ENCODE measurements around the gene FBXW4.

Gene FBXW4

GRCh38 chr10:101694674-101695403, at the start of gene FBXW4:
Gene FBXW4, minus strand, starts transcription at chr10:101695170. Its CDS starts 65 bp downstream, at chr10:101695105.
- peak within 1 kb of the TSS; percentile 92 to 100 (median 99) for H3K27ac ChIP-seq
- H3K4me3 ChIP-seq = peak within 1 kb of the TSS; percentile 47 to 88 (median 72)

- Histone ChIP-seq H3K4me3 (no peak overlapping the region), H3K27ac (no peak overlapping the region)
These were observed 49.3 kb upstream of the FBXW4 start for GRCh38 chr10:101744267-101744666.

GRCh38 chr10:101741938-101742337, 47.0 kb upstream of the FBXW4 start:
- Histone ChIP-seq H3K4me3 (no peak overlapping the region), H3K27ac (no peak overlapping the region)

GRCh38 chr10:101736666-101737065, 41.7 kb upstream of the FBXW4 start:
- Histone ChIP-seq H3K27ac (no peak overlapping the region), H3K4me3 (no peak overlapping the region)

- Histone ChIP-seq H3K4me3 (no peak overlapping the region), H3K27ac (no peak overlapping the region)
These were observed 37.1 kb upstream of the FBXW4 start for GRCh38 chr10:101732096-101732495.

- H3K27ac ChIP-seq = no peak overlapping the region
These were observed 31.1 kb upstream of the FBXW4 start for GRCh38 chr10:101726115-101726387.

GRCh38 chr10:101725296-101726114, 30.5 kb upstream of the FBXW4 start:
- H3K27ac ChIP-seq = no peak overlapping the region
- no peak overlapping the region for H3K4me3 ChIP-seq

More at GRCh38 chr10:101726115-101726387, 31.1 kb upstream of the FBXW4 start:
- H3K4me3 ChIP-seq = no peak overlapping the region

- Histone ChIP-seq H3K4me3 (no peak overlapping the region), H3K27ac (no peak overlapping the region)
These were observed 29.5 kb upstream of the FBXW4 start for GRCh38 chr10:101724446-101724845.

- H3K4me3 ChIP-seq = no peak overlapping the region
- H3K27ac ChIP-seq = no peak overlapping the region
These were observed 28.2 kb upstream of the FBXW4 start for GRCh38 chr10:101723176-101723575.

GRCh38 chr10:101721806-101722205, 26.8 kb upstream of the FBXW4 start:
- Histone ChIP-seq H3K27ac (no peak overlapping the region), H3K4me3 (no peak overlapping the region)

- H3K27ac ChIP-seq = no peak overlapping the region
- H3K4me3 ChIP-seq = no peak overlapping the region
These were observed 25.7 kb upstream of the FBXW4 start for GRCh38 chr10:101720606-101721230.

GRCh38 chr10:101718690-101719275, 23.8 kb upstream of the FBXW4 start:
- Histone ChIP-seq H3K4me3 (no peak overlapping the region), H3K27ac (no peak overlapping the region)

GRCh38 chr10:101716891-101717659, 22.1 kb upstream of the FBXW4 start:
- Histone ChIP-seq H3K27ac (peak overlapping the region in 3 of 21 experiments; percentile 41 to 69 (median 44)), H3K4me3 (no peak overlapping the region)

GRCh38 chr10:101712997-101713396, 18.0 kb upstream of the FBXW4 start:
- no peak overlapping the region for H3K4me3 ChIP-seq
- H3K27ac ChIP-seq = no peak overlapping the region

- no peak overlapping the region for H3K27ac ChIP-seq
- H3K4me3 ChIP-seq = no peak overlapping the region
These were observed 15.8 kb upstream of the FBXW4 start for GRCh38 chr10:101710793-101711192.

GRCh38 chr10:101710059-101710695, 15.2 kb upstream of the FBXW4 start:
- no peak overlapping the region for H3K27ac ChIP-seq
- no peak overlapping the region for H3K4me3 ChIP-seq

- no peak overlapping the region for H3K4me3 ChIP-seq
- H3K27ac ChIP-seq = no peak overlapping the region
These were observed 14.5 kb upstream of the FBXW4 start for GRCh38 chr10:101709359-101710058.

GRCh38 chr10:101708870-101709269, 13.9 kb upstream of the FBXW4 start:
- Histone ChIP-seq H3K4me3 (no peak overlapping the region), H3K27ac (no peak overlapping the region)

GRCh38 chr10:101708073-101708472, 13.1 kb upstream of the FBXW4 start:
- Histone ChIP-seq H3K27ac (no peak overlapping the region), H3K4me3 (no peak overlapping the region)

Measured in skin epidermis (tissue), 12 donors.